Peyer's patch (tissue), 4 donors: ENCODE data around the gene TSPYL1.

Source experiments
- CTCF ChIP-seq, 6 experiments: fragments of 450-650 bp in 4 of 6; fragments of 200-600 bp in 2 of 6; sonication (generic) in 1 of 6; IDR thresholded peaks; one replicate each; pipeline ENCODE4 v1.5.1; 2017 to 2019; ENCODE audit warnings: antibody characterized with exemption in 6 of 6, mild to moderate bottlenecking in 3 of 6, moderate library complexity in 1 of 6
- POLR2A ChIP-seq, 2 donors: fragments of 450-650 bp; IDR thresholded peaks; one replicate each; pipeline ENCODE4 v1.5.1; 2017; ENCODE audit warnings: antibody characterized with exemption in 2 of 2, mild to moderate bottlenecking in 2 of 2, moderate library complexity in 2 of 2

- TF ChIP-seq CTCF (IDR thresholded peaks at IDR 0.05) (no peak), POLR2A (IDR thresholded peaks at IDR 0.05) (no peak)
These were observed 34.5 kb upstream of the TSPYL1 start for GRCh38 chr6:116314218-116314617.
